Measurements from ENCODE around the gene PLCL1.

The PLCL1 gene

DNA sequence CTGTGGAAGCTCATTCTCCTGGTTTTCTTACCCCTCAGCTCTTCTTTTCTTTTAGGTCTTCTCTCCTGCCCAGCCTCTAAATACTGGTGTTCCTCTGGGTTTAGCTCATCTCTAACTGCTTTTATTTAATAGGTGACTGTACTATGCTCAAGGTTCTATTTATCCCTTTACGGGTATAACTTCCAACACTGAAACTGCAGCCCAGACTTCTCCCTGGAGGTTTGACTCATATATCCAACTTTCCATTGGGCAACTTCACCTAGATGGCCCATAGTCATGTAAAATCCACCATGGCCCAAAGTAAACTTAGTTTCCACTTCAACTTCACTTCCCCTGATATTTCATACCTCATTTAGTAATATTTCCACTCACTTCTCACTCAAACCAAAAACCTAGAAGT, 273.1 kb downstream of the PLCL1 start:
- Histone ChIP-seq H3K36me3 (ENCODE audit: control insufficient read depth in 5 of 5, insufficient read depth in 5 of 5, low read length in 5 of 5) (no peaks in the 10 kb centered on the region), H3K9me3 (ENCODE audit: control insufficient read depth in 5 of 5, low read length in 5 of 5) (no peaks in the 10 kb centered on the region), H3K27ac (ENCODE audit: low read depth, low read length) (no peak overlapping the region), H3K9ac (ENCODE audit: low read length in 5 of 5) (no peak overlapping the region), H3K4me3 (ENCODE audit: low read depth in 1 of 5, low read length in 5 of 5) (no peak overlapping the region), H3K4me1 (ENCODE audit: control insufficient read depth in 5 of 5, insufficient read depth in 5 of 5, low read length in 5 of 5) (no peaks in the 10 kb centered on the region), H3K27me3 (ENCODE audit: control insufficient read depth in 5 of 5, insufficient read depth in 4 of 5, low read length in 5 of 5) (no peaks in the 10 kb centered on the region)

DNA sequence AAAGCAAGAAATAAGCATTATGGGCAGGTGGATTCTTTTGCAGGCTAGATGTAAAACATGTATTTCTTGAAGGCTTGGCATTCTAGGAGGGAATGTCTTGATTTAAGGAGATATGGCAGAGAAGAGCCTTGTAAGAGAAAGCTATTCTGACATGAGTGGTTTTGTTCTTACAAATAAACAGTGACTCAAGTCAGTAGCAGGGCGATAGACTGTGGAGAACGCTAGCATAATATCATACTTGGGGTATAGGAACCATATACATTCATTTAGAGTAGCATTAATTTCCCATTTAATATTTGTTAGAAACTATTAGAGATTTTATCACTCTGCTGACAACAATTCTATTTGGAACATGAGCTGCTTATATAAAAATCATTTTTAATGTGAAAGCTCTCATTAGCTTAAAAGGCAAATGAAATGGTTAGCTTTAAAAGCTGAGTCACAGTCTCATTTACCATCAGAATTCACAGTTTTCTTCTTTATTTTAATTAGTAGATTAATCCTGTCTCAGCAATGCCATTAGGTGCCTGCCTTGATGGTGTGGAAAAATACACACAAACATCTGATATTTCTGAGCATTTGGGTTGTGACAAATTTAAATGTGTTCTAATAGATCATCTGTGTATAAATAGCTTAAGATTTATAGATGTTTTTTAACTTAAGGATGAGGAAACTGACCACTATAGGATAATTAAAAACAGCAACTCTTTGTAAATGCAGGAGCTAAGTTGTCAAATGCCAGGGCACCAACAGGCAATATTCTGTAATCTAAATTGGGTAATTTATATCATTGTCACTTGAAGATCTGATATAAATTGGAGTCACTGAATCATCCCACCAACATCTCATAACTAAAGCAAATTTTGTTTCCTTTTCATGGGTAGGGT, 276.7 kb downstream of the PLCL1 start:
- H3K4me1 ChIP-seq (ENCODE audit: control insufficient read depth in 5 of 5, insufficient read depth in 5 of 5, low read length in 5 of 5) = no peaks in the 10 kb centered on the region
- H3K9ac ChIP-seq (ENCODE audit: low read length in 5 of 5) = no peak overlapping the region
- no peaks in the 10 kb centered on the region for H3K9me3 ChIP-seq (ENCODE audit: control insufficient read depth in 5 of 5, low read length in 5 of 5)
- H3K27ac ChIP-seq (ENCODE audit: low read depth, low read length) = no peak overlapping the region
- H3K36me3 ChIP-seq (ENCODE audit: control insufficient read depth in 5 of 5, insufficient read depth in 5 of 5, low read length in 5 of 5) = peaks cover 0 to 8% (median 0%) of the 10 kb centered on the region in 5 donors
- no peak overlapping the region for H3K4me3 ChIP-seq (ENCODE audit: low read depth in 1 of 5, low read length in 5 of 5)
- no peaks in the 10 kb centered on the region for H3K27me3 ChIP-seq (ENCODE audit: control insufficient read depth in 5 of 5, insufficient read depth in 4 of 5, low read length in 5 of 5)

DNA sequence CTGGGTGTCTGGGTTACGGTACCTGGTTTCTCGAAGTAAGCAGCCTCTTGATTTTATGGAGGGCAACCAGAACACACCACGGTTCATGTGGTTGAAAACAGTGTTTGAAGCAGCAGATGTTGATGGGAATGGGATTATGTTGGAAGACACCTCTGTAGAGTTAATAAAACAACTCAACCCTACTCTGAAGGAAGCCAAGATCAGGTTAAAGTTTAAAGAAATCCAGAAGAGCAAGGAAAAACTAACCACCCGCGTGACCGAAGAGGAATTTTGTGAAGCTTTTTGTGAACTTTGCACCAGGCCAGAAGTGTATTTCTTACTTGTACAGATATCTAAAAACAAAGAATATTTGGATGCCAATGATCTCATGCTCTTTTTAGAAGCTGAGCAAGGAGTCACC, 279.8 kb downstream of the PLCL1 start:
- Histone ChIP-seq H3K9ac (ENCODE audit: low read length in 5 of 5) (no peak overlapping the region), H3K4me3 (ENCODE audit: low read depth in 1 of 5, low read length in 5 of 5) (no peak overlapping the region), H3K27me3 (ENCODE audit: control insufficient read depth in 5 of 5, insufficient read depth in 4 of 5, low read length in 5 of 5) (no peaks in the 10 kb centered on the region), H3K36me3 (ENCODE audit: control insufficient read depth in 5 of 5, insufficient read depth in 5 of 5, low read length in 5 of 5) (peaks cover 0 to 8% (median 4%) of the 10 kb centered on the region in 5 donors), H3K27ac (ENCODE audit: low read depth, low read length) (no peak overlapping the region), H3K4me1 (ENCODE audit: control insufficient read depth in 5 of 5, insufficient read depth in 5 of 5, low read length in 5 of 5) (no peaks in the 10 kb centered on the region), H3K9me3 (ENCODE audit: control insufficient read depth in 5 of 5, low read length in 5 of 5) (no peaks in the 10 kb centered on the region)

DNA sequence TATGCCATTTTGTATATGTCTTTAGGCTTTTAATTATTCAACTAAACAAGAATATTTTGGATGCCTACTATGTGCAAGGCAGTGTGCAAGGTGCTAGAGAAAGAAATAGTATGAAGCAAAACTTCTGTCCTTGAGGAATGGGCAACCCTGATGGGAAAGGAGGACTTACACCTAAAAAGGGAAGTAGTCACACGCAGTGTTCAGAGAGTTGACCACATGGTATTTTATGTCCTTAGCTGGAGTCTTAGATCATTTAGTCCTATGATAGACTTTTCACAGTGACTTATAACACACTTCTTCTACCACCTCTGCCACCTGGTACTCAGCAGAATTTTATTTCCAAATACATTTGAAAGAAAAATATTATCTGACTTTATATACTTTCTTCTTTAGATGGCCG, 291.6 kb downstream of the PLCL1 start:
- H3K36me3 ChIP-seq (ENCODE audit: control insufficient read depth in 5 of 5, insufficient read depth in 5 of 5, low read length in 5 of 5) = no peaks in the 10 kb centered on the region
- H3K4me1 ChIP-seq (ENCODE audit: control insufficient read depth in 5 of 5, insufficient read depth in 5 of 5, low read length in 5 of 5) = no peaks in the 10 kb centered on the region
- H3K27me3 ChIP-seq (ENCODE audit: control insufficient read depth in 5 of 5, insufficient read depth in 4 of 5, low read length in 5 of 5) = no peaks in the 10 kb centered on the region
- no peak overlapping the region for H3K9ac ChIP-seq (ENCODE audit: low read length in 5 of 5)
- H3K4me3 ChIP-seq (ENCODE audit: low read depth in 1 of 5, low read length in 5 of 5) = no peak overlapping the region
- H3K27ac ChIP-seq (ENCODE audit: low read depth, low read length) = no peak overlapping the region
- no peaks in the 10 kb centered on the region for H3K9me3 ChIP-seq (ENCODE audit: control insufficient read depth in 5 of 5, low read length in 5 of 5)

DNA sequence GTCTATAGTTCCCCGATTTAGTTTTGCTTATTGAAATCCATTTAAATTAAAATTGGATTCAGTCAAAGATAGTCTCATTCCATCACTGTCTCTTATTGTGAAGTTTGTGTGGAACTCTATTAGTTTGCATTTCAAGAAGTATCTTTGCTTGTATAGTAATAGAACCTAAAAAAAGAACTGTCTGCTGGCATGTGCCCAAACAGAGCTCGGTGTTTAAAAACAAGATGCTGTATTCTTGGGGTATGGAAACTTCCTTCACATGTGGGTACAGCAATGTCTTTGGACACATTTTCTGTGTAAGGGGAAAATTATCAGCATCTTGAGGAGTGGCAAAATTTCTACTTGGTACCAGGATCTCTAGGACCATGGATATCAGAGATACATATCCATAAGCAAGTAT, 292.6 kb downstream of the PLCL1 start:
- no peak overlapping the region for H3K27ac ChIP-seq (ENCODE audit: low read depth, low read length)
- no peak overlapping the region for H3K4me3 ChIP-seq (ENCODE audit: low read depth in 1 of 5, low read length in 5 of 5)
- no peaks in the 10 kb centered on the region for H3K27me3 ChIP-seq (ENCODE audit: control insufficient read depth in 5 of 5, insufficient read depth in 4 of 5, low read length in 5 of 5)
- H3K4me1 ChIP-seq (ENCODE audit: control insufficient read depth in 5 of 5, insufficient read depth in 5 of 5, low read length in 5 of 5) = no peaks in the 10 kb centered on the region
- peaks cover 0 to 2% (median 0%) of the 10 kb centered on the region in 5 donors for H3K36me3 ChIP-seq (ENCODE audit: control insufficient read depth in 5 of 5, insufficient read depth in 5 of 5, low read length in 5 of 5)
- H3K9ac ChIP-seq (ENCODE audit: low read length in 5 of 5) = no peak overlapping the region
- no peaks in the 10 kb centered on the region for H3K9me3 ChIP-seq (ENCODE audit: control insufficient read depth in 5 of 5, low read length in 5 of 5)

DNA sequence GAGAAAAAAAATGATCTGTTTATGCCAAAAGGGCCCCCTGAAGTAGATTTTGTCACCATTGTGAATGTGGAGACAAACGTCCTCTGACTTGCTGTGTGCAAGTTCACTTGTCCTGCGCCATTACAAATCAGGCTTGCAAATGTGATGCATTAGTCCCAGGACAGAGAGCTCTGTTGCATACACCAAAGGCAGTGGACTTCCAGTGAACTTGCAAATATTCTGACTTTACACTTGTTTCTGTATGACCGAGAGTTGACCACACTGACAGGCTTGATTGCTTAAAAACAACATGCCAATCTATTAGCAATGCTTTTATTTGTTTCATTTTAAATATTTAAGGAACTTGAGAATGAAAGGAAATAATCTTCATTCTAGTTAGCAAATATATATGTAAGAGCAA, 293.2 kb downstream of the PLCL1 start:
- Histone ChIP-seq H3K27me3 (ENCODE audit: control insufficient read depth in 5 of 5, insufficient read depth in 4 of 5, low read length in 5 of 5) (no peaks in the 10 kb centered on the region), H3K9ac (ENCODE audit: low read length in 5 of 5) (no peak overlapping the region), H3K4me1 (ENCODE audit: control insufficient read depth in 5 of 5, insufficient read depth in 5 of 5, low read length in 5 of 5) (peaks cover 0 to under 1% (median 0%) of the 10 kb centered on the region in 5 donors), H3K9me3 (ENCODE audit: control insufficient read depth in 5 of 5, low read length in 5 of 5) (no peaks in the 10 kb centered on the region), H3K27ac (ENCODE audit: low read depth, low read length) (no peak overlapping the region), H3K36me3 (ENCODE audit: control insufficient read depth in 5 of 5, insufficient read depth in 5 of 5, low read length in 5 of 5) (peaks cover 0 to 2% (median 0%) of the 10 kb centered on the region in 5 donors), H3K4me3 (ENCODE audit: low read depth in 1 of 5, low read length in 5 of 5) (no peak overlapping the region)

DNA sequence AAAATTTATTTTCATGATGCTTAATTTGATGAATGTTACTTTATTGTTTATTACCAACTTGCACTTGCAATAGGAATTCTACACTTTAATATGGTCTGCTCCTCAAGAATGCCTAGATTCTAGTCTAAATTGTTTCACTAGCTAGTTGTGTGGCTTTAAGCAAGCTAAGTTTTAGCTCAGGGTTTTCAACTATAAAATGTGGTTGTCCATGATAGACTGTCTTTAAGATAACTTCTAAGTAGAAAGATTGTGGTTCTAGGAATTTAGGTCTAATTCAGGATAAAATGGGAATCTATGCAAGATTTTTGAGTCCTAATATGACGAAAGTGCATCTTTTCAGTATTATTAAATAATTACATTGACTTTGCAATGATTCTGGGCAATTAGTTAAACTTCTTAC, 294.0 kb downstream of the PLCL1 start:
- Histone ChIP-seq H3K9ac (ENCODE audit: low read length in 5 of 5) (no peak overlapping the region), H3K9me3 (ENCODE audit: control insufficient read depth in 5 of 5, low read length in 5 of 5) (no peaks in the 10 kb centered on the region), H3K4me3 (ENCODE audit: low read depth in 1 of 5, low read length in 5 of 5) (no peak overlapping the region), H3K27ac (ENCODE audit: low read depth, low read length) (no peak overlapping the region), H3K36me3 (ENCODE audit: control insufficient read depth in 5 of 5, insufficient read depth in 5 of 5, low read length in 5 of 5) (peaks cover 0 to 2% (median 0%) of the 10 kb centered on the region in 5 donors), H3K4me1 (ENCODE audit: control insufficient read depth in 5 of 5, insufficient read depth in 5 of 5, low read length in 5 of 5) (peaks cover 0 to 3% (median 0%) of the 10 kb centered on the region in 5 donors), H3K27me3 (ENCODE audit: control insufficient read depth in 5 of 5, insufficient read depth in 4 of 5, low read length in 5 of 5) (no peaks in the 10 kb centered on the region)

DNA sequence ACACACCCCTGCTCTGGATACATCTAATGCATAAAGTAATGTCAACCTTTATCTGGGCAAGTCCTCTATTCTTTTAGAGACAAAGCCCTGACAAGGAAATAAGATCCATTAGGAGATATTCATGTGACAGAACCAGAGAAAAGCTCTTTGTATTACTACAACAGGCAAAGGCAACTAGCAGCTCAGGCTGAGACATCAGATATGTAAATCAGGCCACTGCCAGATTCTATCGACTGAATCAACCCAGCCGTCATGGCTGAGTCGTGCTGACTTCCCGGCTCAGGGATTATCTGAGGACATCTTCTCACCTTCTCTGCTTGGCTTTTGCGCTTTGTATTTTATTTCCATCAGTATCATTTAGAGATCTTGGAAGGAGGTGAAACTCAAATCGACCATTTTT, 294.5 kb downstream of the PLCL1 start:
- H3K9me3 ChIP-seq (ENCODE audit: control insufficient read depth in 5 of 5, low read length in 5 of 5) = no peaks in the 10 kb centered on the region
- H3K4me1 ChIP-seq (ENCODE audit: control insufficient read depth in 5 of 5, insufficient read depth in 5 of 5, low read length in 5 of 5) = peaks cover 0 to 3% (median 0%) of the 10 kb centered on the region in 5 donors
- H3K36me3 ChIP-seq (ENCODE audit: control insufficient read depth in 5 of 5, insufficient read depth in 5 of 5, low read length in 5 of 5) = peaks cover 0 to 3% (median 1%) of the 10 kb centered on the region in 5 donors
- no peaks in the 10 kb centered on the region for H3K27me3 ChIP-seq (ENCODE audit: control insufficient read depth in 5 of 5, insufficient read depth in 4 of 5, low read length in 5 of 5)
- no peak overlapping the region for H3K27ac ChIP-seq (ENCODE audit: low read depth, low read length)
- no peak overlapping the region for H3K4me3 ChIP-seq (ENCODE audit: low read depth in 1 of 5, low read length in 5 of 5)
- H3K9ac ChIP-seq (ENCODE audit: low read length in 5 of 5) = no peak overlapping the region

DNA sequence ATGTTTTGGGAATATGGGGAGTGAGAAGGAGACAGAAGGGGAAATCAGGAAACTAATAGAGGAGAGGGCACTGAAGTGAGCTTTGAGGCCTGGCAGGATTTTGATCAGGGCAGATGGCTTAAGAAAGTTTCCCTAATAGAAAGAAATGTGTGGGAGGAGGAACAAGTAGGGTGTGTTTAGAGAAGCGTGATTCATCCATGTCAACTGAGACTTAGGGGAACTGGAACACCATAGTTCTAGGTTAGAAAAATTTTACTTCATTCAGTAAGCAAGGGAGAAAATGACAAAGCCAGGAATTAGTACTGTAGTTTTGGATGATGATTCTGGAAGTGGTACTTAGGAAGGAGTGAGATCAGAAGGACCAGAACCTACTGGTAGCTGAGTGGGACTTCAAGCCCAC, 296.0 kb downstream of the PLCL1 start:
- no peaks in the 10 kb centered on the region for H3K9me3 ChIP-seq (ENCODE audit: control insufficient read depth in 5 of 5, low read length in 5 of 5)
- H3K27me3 ChIP-seq (ENCODE audit: control insufficient read depth in 5 of 5, insufficient read depth in 4 of 5, low read length in 5 of 5) = no peaks in the 10 kb centered on the region
- no peak overlapping the region for H3K4me3 ChIP-seq (ENCODE audit: low read depth in 1 of 5, low read length in 5 of 5)
- peaks cover 0 to 10% (median 2%) of the 10 kb centered on the region in 5 donors for H3K36me3 ChIP-seq (ENCODE audit: control insufficient read depth in 5 of 5, insufficient read depth in 5 of 5, low read length in 5 of 5)
- no peak overlapping the region for H3K27ac ChIP-seq (ENCODE audit: low read depth, low read length)
- no peak overlapping the region for H3K9ac ChIP-seq (ENCODE audit: low read length in 5 of 5)
- peaks cover 0 to 3% (median 0%) of the 10 kb centered on the region in 5 donors for H3K4me1 ChIP-seq (ENCODE audit: control insufficient read depth in 5 of 5, insufficient read depth in 5 of 5, low read length in 5 of 5)

DNA sequence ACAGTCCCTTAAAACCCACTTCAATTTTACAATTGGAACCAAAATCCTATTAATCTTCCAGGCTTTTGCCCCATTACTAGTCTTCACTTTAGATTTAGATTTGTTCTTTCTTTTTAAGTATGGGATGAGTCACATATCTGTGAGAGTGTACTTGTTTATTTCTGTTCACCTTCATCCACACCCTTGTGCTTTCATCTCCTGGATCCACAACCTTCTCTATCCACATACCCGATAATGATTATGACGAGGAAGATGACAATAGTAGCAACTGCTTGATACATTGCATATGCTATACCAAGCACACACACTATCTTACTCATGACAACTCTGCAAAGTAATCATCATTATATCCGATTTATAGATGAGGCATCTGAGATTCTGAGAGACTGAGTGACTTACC, 297.3 kb downstream of the PLCL1 start:
- Histone ChIP-seq H3K36me3 (ENCODE audit: control insufficient read depth in 5 of 5, insufficient read depth in 5 of 5, low read length in 5 of 5) (peaks cover 0 to 10% (median 2%) of the 10 kb centered on the region in 5 donors), H3K27ac (ENCODE audit: low read depth, low read length) (no peak overlapping the region), H3K27me3 (ENCODE audit: control insufficient read depth in 5 of 5, insufficient read depth in 4 of 5, low read length in 5 of 5) (no peaks in the 10 kb centered on the region), H3K9ac (ENCODE audit: low read length in 5 of 5) (no peak overlapping the region), H3K4me3 (ENCODE audit: low read depth in 1 of 5, low read length in 5 of 5) (no peak overlapping the region), H3K9me3 (ENCODE audit: control insufficient read depth in 5 of 5, low read length in 5 of 5) (no peaks in the 10 kb centered on the region), H3K4me1 (ENCODE audit: control insufficient read depth in 5 of 5, insufficient read depth in 5 of 5, low read length in 5 of 5) (peaks cover 0 to 3% (median 0%) of the 10 kb centered on the region in 5 donors)

Data from subcutaneous abdominal adipose tissue (tissue), 5 donors.